HepG2 (cell line): ENCODE data around the gene TTBK1. TPM values are rescaled to one million over a fixed set of nuclear protein-coding genes. Genes with fewer than 3 reads are reported as not detected.
A peak's percentile ranks its signal among the peaks of the same experiment; 100 is the strongest.

Experiments used
- CREB3 ChIP-seq: sonication (generic); formaldehyde crosslinking; IDR thresholded peaks from 2 replicates; pipeline ENCODE4 v1.5.0; 2020; ENCODE audit warnings: missing genetic modification reagents
- FOXA3 ChIP-seq: IDR thresholded peaks from 2 replicates; pipeline ENCODE4 v1.6.1; 2016; ENCODE audit warnings: missing genetic modification reagents, missing compliant biosample characterization
- HNF4A ChIP-seq: sonication (generic); formaldehyde crosslinking; IDR thresholded peaks from 2 replicates; pipeline ENCODE4 v1.4.0; 2020; ENCODE audit warnings: missing genetic modification reagents
- MTA1 ChIP-seq: sonication (generic); formaldehyde crosslinking; IDR thresholded peaks from 2 replicates; pipeline ENCODE4 v1.4.0; 2020; ENCODE audit warnings: missing genetic modification reagents, mild to moderate bottlenecking, borderline replicate concordance
- NONO ChIP-seq, 2 experiments: fragments of 450-650 bp in 1 of 2; sonication (generic) in 1 of 2; formaldehyde crosslinking in 1 of 2; IDR thresholded peaks in 1 of 2; conservative IDR thresholded peaks in 1 of 2; 2 replicates each; pipeline versions ENCODE4 v1.6.1 to v1.8.0; 2017 to 2022; ENCODE audit warnings: mild to moderate bottlenecking in 1 of 2, missing genetic modification reagents in 1 of 2, moderate library complexity in 1 of 2
- NR1H2 ChIP-seq: sonication (generic); formaldehyde crosslinking; IDR thresholded peaks from 2 replicates; pipeline ENCODE4 v1.8.1; 2022; ENCODE audit warnings: low read depth, missing genetic modification reagents, borderline replicate concordance
- SALL2 ChIP-seq: sonication (generic); formaldehyde crosslinking; IDR thresholded peaks from 2 replicates; pipeline ENCODE4 v1.8.1; 2023; ENCODE audit warnings: mild to moderate bottlenecking, missing genetic modification reagents, inconsistent platforms
- ZEB1 ChIP-seq: IDR thresholded peaks from 2 replicates; pipeline ENCODE4 v1.6.1; 2012; ENCODE audit warnings: mild to moderate bottlenecking, low read depth, inconsistent platforms; ENCODE audit not compliant: insufficient replicate concordance
- ZFP90 ChIP-seq: sonication (generic); formaldehyde crosslinking; IDR thresholded peaks from 2 replicates; pipeline ENCODE4 v1.8.0; 2022; ENCODE audit warnings: missing genetic modification reagents, mild to moderate bottlenecking, inconsistent platforms, borderline replicate concordance
- ZNF350 ChIP-seq: sonication (generic); formaldehyde crosslinking; IDR thresholded peaks from 2 replicates; pipeline ENCODE4 v1.4.0; 2020; ENCODE audit warnings: mild to moderate bottlenecking, low read depth, missing genetic modification reagents, borderline replicate concordance
- ZNF501 ChIP-seq: sonication (generic); formaldehyde crosslinking; IDR thresholded peaks from 2 replicates; pipeline ENCODE4 v1.5.1; 2020; ENCODE audit warnings: mild to moderate bottlenecking, moderate library complexity, missing genetic modification reagents
- ZNF768 ChIP-seq: sonication (generic); formaldehyde crosslinking; IDR thresholded peaks from 2 replicates; pipeline ENCODE4 v1.4.0; 2020; ENCODE audit warnings: missing genetic modification reagents
- ZNF792 ChIP-seq: IDR thresholded peaks from 2 replicates; pipeline ENCODE4 v1.6.1; 2016
- polyA plus RNA-seq, 8 experiments: library from polyadenylated mRNA; depleted of rRNA in 3 of 8; stranded (reverse) in 7 of 8; unstranded in 1 of 8; fragments of >200 nt; fragmentation: Illumina TruSeq in 4 of 8; extraction: Trizol in 4 of 8; gene quantifications; 2 replicates each; pipeline versions ENCODE4 v1.2.1 to v1.2.3, GENCODE V29; 2011 to 2016; ENCODE audit warnings: low read depth in 4 of 8, missing spikeins in 1 of 8, mixed read lengths in 1 of 8; ENCODE audit not compliant: insufficient read depth in 1 of 8
- total RNA-seq, 5 experiments: library from RNA; depleted of rRNA; stranded (reverse); fragments of >200 nt; fragmentation: Illumina TruSeq; extraction: Trizol; gene quantifications; 2 replicates each; pipeline ENCODE4 v1.2.3, GENCODE V29; 2016; ENCODE audit warnings: low read depth in 1 of 5
- TF ChIP-seq, protein P1 (sequence below): sonication (generic); formaldehyde crosslinking; IDR thresholded peaks from 2 replicates; pipeline ENCODE4 v1.5.0; 2020; ENCODE audit warnings: mild to moderate bottlenecking, missing genetic modification reagents, borderline replicate concordance
- TF ChIP-seq, protein P2 (sequence below): sonication (generic); formaldehyde crosslinking; IDR thresholded peaks from 2 replicates; pipeline ENCODE4 v1.8.1; 2023; ENCODE audit warnings: mild to moderate bottlenecking, moderate library complexity, missing genetic modification reagents
- TF ChIP-seq, protein P3 (sequence below): sonication (generic); formaldehyde crosslinking; IDR thresholded peaks from 2 replicates; pipeline ENCODE4 v1.4.0; 2020; ENCODE audit warnings: missing genetic modification reagents, borderline replicate concordance

Gene TTBK1
- total and polyA plus RNA-seq, 2 of the 13 experiments (the other 11 are each of a cell fraction or from before 2014, with no cell fraction given), result 0.24 to 0.33 TPM

DNA sequence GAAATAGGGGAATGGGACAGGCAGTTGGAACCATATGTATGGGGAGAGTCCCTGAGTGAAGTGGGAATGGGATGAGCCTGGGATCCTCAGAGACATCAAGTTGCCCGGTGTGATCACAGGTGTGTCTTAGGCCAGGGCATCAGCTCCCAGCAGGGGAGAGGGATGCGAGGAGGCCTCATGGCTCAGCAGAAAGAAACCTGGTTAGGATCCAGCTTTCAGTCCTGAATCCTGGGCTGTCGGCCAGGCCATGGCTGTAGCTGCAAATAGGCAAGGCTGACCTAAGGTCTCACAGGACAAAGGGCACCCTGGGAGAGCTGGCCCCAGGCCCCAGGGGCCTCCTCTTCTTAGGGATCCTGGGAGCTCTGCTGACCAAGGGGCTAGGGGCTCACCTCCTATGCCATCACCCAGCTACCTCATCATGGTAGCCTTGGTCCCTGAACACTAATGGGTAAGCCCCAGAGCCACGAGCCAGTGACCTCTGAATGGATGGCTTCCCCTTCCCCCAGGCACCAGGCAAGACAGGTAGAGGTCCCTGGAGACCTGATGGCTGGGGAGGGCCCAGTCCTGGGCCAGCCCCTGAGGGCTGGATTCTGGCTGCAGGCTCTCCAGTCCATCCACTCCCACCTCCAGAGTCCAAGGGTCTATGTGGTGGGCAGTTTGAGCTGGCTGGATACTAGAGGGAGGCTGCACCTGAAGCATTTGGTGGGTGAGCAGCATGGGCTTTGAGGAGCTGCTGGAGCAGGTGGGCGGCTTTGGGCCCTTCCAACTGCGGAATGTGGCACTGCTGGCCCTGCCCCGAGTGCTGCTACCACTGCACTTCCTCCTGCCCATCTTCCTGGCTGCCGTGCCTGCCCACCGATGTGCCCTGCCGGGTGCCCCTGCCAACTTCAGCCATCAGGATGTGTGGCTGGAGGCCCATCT is 54.6 kb downstream of the TTBK1 start, which contains the start of gene SLC22A7 (continued):
- TF ChIP-seq MTA1 (peak; percentile 75; the same call in 1 of the 2 replicates), NR1H2 (no peak), ZNF768 (CRISPR knock-in tag) (peak; percentile 24; the same call in 1 of the 2 replicates), ZNF792 (CRISPR knock-in tag) (no peak; the same call in 1 of the 2 replicates), HNF4A (CRISPR knock-in tag) (peak; percentile 89), SALL2 (CRISPR knock-in tag) (no peak), ZFP90 (CRISPR knock-in tag) (0 out of 2 replicates have a peak, but pooled peaks have one; percentile 17), ZNF501 (CRISPR knock-in tag) (peak; percentile 74), ZEB1 (peak; percentile 77), FOXA3 (CRISPR knock-in tag) (0 out of 2 replicates have a peak, but pooled peaks have one; percentile 21), ZNF350 (CRISPR knock-in tag) (peak; percentile 83; the same call in 1 of the 2 replicates), CREB3 (CRISPR knock-in tag) (no peak), NONO (IDR thresholded peaks at IDR 0.05) (no peak), NONO (CRISPR knock-in tag; conservative IDR thresholded peaks at IDR 0.05) (peak; percentile 55)
- TF ChIP-seq, protein P1, sequence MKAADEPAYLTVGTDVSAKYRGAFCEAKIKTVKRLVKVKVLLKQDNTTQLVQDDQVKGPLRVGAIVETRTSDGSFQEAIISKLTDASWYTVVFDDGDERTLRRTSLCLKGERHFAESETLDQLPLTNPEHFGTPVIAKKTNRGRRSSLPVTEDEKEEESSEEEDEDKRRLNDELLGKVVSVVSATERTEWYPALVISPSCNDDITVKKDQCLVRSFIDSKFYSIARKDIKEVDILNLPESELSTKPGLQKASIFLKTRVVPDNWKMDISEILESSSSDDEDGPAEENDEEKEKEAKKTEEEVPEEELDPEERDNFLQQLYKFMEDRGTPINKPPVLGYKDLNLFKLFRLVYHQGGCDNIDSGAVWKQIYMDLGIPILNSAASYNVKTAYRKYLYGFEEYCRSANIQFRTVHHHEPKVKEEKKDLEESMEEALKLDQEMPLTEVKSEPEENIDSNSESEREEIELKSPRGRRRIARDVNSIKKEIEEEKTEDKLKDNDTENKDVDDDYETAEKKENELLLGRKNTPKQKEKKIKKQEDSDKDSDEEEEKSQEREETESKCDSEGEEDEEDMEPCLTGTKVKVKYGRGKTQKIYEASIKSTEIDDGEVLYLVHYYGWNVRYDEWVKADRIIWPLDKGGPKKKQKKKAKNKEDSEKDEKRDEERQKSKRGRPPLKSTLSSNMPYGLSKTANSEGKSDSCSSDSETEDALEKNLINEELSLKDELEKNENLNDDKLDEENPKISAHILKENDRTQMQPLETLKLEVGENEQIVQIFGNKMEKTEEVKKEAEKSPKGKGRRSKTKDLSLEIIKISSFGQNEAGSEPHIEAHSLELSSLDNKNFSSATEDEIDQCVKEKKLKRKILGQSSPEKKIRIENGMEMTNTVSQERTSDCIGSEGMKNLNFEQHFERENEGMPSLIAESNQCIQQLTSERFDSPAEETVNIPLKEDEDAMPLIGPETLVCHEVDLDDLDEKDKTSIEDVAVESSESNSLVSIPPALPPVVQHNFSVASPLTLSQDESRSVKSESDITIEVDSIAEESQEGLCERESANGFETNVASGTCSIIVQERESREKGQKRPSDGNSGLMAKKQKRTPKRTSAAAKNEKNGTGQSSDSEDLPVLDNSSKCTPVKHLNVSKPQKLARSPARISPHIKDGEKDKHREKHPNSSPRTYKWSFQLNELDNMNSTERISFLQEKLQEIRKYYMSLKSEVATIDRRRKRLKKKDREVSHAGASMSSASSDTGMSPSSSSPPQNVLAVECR (CRISPR knock-in tag), result peak; percentile 49; the same call in 1 of the 2 replicates
- TF ChIP-seq, protein P2, sequence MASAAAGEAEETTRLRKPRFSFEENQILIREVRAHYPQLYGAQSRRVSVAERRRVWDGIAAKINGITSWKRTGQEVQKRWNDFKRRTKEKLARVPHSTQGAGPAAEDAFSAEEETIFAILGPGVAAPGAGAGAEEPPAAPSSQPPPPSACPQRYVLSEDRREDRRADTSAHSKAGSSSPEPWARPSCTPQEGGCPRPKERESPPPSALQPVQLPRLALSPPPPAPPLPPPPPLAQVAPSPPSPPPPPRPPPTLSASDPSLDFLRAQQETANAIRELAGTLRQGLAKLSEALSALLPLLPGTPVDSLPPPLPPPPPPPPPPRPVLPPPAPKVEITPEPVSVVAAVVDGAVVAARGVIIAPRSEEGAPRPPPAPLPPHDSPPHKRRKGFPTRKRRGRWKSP (CRISPR knock-in tag), result 0 out of 2 replicates have a peak, but pooled peaks have one; percentile 25
- TF ChIP-seq, protein P3, sequence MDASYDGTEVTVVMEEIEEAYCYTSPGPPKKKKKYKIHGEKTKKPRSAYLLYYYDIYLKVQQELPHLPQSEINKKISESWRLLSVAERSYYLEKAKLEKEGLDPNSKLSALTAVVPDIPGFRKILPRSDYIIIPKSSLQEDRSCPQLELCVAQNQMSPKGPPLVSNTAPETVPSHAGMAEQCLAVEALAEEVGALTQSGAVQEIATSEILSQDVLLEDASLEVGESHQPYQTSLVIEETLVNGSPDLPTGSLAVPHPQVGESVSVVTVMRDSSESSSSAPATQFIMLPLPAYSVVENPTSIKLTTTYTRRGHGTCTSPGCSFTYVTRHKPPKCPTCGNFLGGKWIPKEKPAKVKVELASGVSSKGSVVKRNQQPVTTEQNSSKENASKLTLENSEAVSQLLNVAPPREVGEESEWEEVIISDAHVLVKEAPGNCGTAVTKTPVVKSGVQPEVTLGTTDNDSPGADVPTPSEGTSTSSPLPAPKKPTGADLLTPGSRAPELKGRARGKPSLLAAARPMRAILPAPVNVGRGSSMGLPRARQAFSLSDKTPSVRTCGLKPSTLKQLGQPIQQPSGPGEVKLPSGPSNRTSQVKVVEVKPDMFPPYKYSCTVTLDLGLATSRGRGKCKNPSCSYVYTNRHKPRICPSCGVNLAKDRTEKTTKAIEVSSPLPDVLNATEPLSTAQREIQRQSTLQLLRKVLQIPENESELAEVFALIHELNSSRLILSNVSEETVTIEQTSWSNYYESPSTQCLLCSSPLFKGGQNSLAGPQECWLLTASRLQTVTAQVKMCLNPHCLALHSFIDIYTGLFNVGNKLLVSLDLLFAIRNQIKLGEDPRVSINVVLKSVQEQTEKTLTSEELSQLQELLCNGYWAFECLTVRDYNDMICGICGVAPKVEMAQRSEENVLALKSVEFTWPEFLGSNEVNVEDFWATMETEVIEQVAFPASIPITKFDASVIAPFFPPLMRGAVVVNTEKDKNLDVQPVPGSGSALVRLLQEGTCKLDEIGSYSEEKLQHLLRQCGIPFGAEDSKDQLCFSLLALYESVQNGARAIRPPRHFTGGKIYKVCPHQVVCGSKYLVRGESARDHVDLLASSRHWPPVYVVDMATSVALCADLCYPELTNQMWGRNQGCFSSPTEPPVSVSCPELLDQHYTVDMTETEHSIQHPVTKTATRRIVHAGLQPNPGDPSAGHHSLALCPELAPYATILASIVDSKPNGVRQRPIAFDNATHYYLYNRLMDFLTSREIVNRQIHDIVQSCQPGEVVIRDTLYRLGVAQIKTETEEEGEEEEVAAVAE (CRISPR knock-in tag), result 0 out of 2 replicates have a peak, but pooled peaks have one; percentile 42
